ENCODE measurements around the gene SLC34A1.

- TF ChIP-seq, protein P1, sequence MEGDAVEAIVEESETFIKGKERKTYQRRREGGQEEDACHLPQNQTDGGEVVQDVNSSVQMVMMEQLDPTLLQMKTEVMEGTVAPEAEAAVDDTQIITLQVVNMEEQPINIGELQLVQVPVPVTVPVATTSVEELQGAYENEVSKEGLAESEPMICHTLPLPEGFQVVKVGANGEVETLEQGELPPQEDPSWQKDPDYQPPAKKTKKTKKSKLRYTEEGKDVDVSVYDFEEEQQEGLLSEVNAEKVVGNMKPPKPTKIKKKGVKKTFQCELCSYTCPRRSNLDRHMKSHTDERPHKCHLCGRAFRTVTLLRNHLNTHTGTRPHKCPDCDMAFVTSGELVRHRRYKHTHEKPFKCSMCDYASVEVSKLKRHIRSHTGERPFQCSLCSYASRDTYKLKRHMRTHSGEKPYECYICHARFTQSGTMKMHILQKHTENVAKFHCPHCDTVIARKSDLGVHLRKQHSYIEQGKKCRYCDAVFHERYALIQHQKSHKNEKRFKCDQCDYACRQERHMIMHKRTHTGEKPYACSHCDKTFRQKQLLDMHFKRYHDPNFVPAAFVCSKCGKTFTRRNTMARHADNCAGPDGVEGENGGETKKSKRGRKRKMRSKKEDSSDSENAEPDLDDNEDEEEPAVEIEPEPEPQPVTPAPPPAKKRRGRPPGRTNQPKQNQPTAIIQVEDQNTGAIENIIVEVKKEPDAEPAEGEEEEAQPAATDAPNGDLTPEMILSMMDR (IDR thresholded peaks at IDR 0.05): no peak
- no peak for TF ChIP-seq POLR2A (IDR thresholded peaks at IDR 0.05)
Observed at GRCh38 chr5:177373806-177374205, 10.4 kb upstream of the SLC34A1 start.

All from gastroesophageal sphincter (tissue), 3 donors.